GM10266 (cell line): ENCODE data around the gene GHRL.

Source experiments
- DNase-seq: peaks from one replicate; pipeline ENCODE4 v3.0.0; 2012; ENCODE audit errors: extremely low spot score
- CTCF ChIP-seq: IDR thresholded peaks from 2 replicates; pipeline ENCODE4 v1.5.1; 2012; ENCODE audit warnings: mild to moderate bottlenecking, low read depth; ENCODE audit not compliant: control insufficient read depth, insufficient read depth; ENCODE audit errors: missing control alignments

Gene GHRL

GRCh38 chr3:10338164-10338470 lies 45.4 kb upstream of the GHRL start:
- no peak for DNase-seq
- TF ChIP-seq CTCF, result no peak

GRCh38 chr3:10337323-10338163 lies 44.8 kb upstream of the GHRL start:
- DNase-seq, result no peak
- TF ChIP-seq CTCF, result no peak

- TF ChIP-seq CTCF, result no peak
- DNase-seq, result no peak
Observed at GRCh38 chr3:10336761-10337160, 44.0 kb upstream of the GHRL start.

- TF ChIP-seq CTCF, result no peak
- DNase-seq, result no peak
Observed at GRCh38 chr3:10335871-10336622, 43.3 kb upstream of the GHRL start.

GRCh38 chr3:10335190-10335738 lies 42.5 kb upstream of the GHRL start:
- TF ChIP-seq CTCF, result no peak
- no peak for DNase-seq

GRCh38 chr3:10334459-10334858 lies 41.7 kb upstream of the GHRL start:
- no peak for DNase-seq
- TF ChIP-seq CTCF, result no peak

GRCh38 chr3:10334042-10334441 lies 41.3 kb upstream of the GHRL start:
- no peak for TF ChIP-seq CTCF
- no peak for DNase-seq
